ENCODE measurements around the gene ATAD3C.
A peak's percentile ranks its signal among the peaks of the same experiment; 100 is the strongest.

Gene ATAD3C

GRCh38 chr1:1422465-1423244 is 26.8 kb upstream of the ATAD3C start:
- Histone ChIP-seq H3K4me3 (IDR thresholded peaks at IDR 0.05; ENCODE audit: insufficient read depth, low read depth, low read length) (no peak overlapping the region), H3K27ac (no peak overlapping the region), H3K9ac (no peak overlapping the region), H3K36me3 (ENCODE audit: insufficient read depth) (no peaks in the 10 kb centered on the region), H4K20me1 (ENCODE audit: insufficient read depth) (no peaks in the 10 kb centered on the region), H3K79me2 (ENCODE audit: insufficient read depth, low read depth) (no peaks in the 10 kb centered on the region), H3K4me1 (ENCODE audit: low read depth, poor library complexity, severe bottlenecking) (peaks cover 13% of the 10 kb centered on the region), H2AFZ (ENCODE audit: low read depth) (peak overlapping the region; percentile 42; the same call in 1 of the 2 replicates), H3K27me3 (ENCODE audit: insufficient read depth, low read depth) (peaks cover 4% of the 10 kb centered on the region; the same call in 1 of the 2 replicates), H3K4me2 (0 out of 2 replicates have a peak overlapping the region, but pooled peaks have one; percentile 14)
- no peak for TF ChIP-seq CTCF (conservative IDR thresholded peaks at IDR 0.05; ENCODE audit: low read depth, low read length)

GRCh38 chr1:1423245-1423597 is 26.3 kb upstream of the ATAD3C start:
- Histone ChIP-seq H3K4me1 (ENCODE audit: low read depth, poor library complexity, severe bottlenecking) (peaks cover 13% of the 10 kb centered on the region), H3K9ac (no peak overlapping the region), H3K4me3 (IDR thresholded peaks at IDR 0.05; ENCODE audit: insufficient read depth, low read depth, low read length) (no peak overlapping the region), H3K27me3 (ENCODE audit: insufficient read depth, low read depth) (peaks cover 5% of the 10 kb centered on the region; the same call in 1 of the 2 replicates), H3K79me2 (ENCODE audit: insufficient read depth, low read depth) (no peaks in the 10 kb centered on the region), H4K20me1 (ENCODE audit: insufficient read depth) (no peaks in the 10 kb centered on the region), H3K27ac (no peak overlapping the region), H2AFZ (ENCODE audit: low read depth) (no peak overlapping the region), H3K4me2 (no peak overlapping the region), H3K36me3 (ENCODE audit: insufficient read depth) (no peaks in the 10 kb centered on the region)
- TF ChIP-seq CTCF (conservative IDR thresholded peaks at IDR 0.05; ENCODE audit: low read depth, low read length), result no peak

- Histone ChIP-seq H3K4me1 (ENCODE audit: low read depth, poor library complexity, severe bottlenecking) (peaks cover 13% of the 10 kb centered on the region), H3K4me2 (no peak overlapping the region), H3K4me3 (IDR thresholded peaks at IDR 0.05; ENCODE audit: insufficient read depth, low read depth, low read length) (no peak overlapping the region), H4K20me1 (ENCODE audit: insufficient read depth) (no peaks in the 10 kb centered on the region), H3K27ac (no peak overlapping the region), H3K79me2 (ENCODE audit: insufficient read depth, low read depth) (no peaks in the 10 kb centered on the region), H3K27me3 (ENCODE audit: insufficient read depth, low read depth) (peaks cover 20% of the 10 kb centered on the region), H2AFZ (ENCODE audit: low read depth) (no peak overlapping the region), H3K9ac (no peak overlapping the region), H3K36me3 (ENCODE audit: insufficient read depth) (no peaks in the 10 kb centered on the region)
- TF ChIP-seq CTCF (conservative IDR thresholded peaks at IDR 0.05; ENCODE audit: low read depth, low read length), result no peak
These were observed 24.8 kb upstream of the ATAD3C start for GRCh38 chr1:1424707-1425106.

GRCh38 chr1:1425426-1425752 is 24.1 kb upstream of the ATAD3C start:
- H3K4me2 ChIP-seq, result no peak overlapping the region
- no peaks in the 10 kb centered on the region for H3K79me2 ChIP-seq (ENCODE audit: insufficient read depth, low read depth)
- no peaks in the 10 kb centered on the region for H4K20me1 ChIP-seq (ENCODE audit: insufficient read depth)
- H3K36me3 ChIP-seq (ENCODE audit: insufficient read depth), result no peaks in the 10 kb centered on the region
- H2AFZ ChIP-seq (ENCODE audit: low read depth), result no peak overlapping the region
- peaks cover 26% of the 10 kb centered on the region for H3K27me3 ChIP-seq (ENCODE audit: insufficient read depth, low read depth)
- H3K9ac ChIP-seq, result no peak overlapping the region
- peaks cover 13% of the 10 kb centered on the region for H3K4me1 ChIP-seq (ENCODE audit: low read depth, poor library complexity, severe bottlenecking)
- TF ChIP-seq CTCF (conservative IDR thresholded peaks at IDR 0.05; ENCODE audit: low read depth, low read length), result no peak
- no peak overlapping the region for H3K4me3 ChIP-seq (IDR thresholded peaks at IDR 0.05; ENCODE audit: insufficient read depth, low read depth, low read length)
- H3K27ac ChIP-seq, result no peak overlapping the region
